Heart left ventricle (tissue), 16 donors: Measurements from ENCODE around the gene MAP1LC3B. TPM values are rescaled to one million over a fixed set of nuclear protein-coding genes. Genes with fewer than 3 reads are reported as not detected.

Experiments
- ATAC-seq, 4 donors: fragments of 200-7000 bp; cut with Tn5 transposase; one replicate each; pipeline ENCODE4 v1.9.1; 2020 to 2022; ENCODE audit warnings: moderate library complexity in 4 of 4, mild to moderate bottlenecking in 3 of 4, moderate number of reproducible peaks in 1 of 4
- DNase-seq, 5 donors: peaks; one replicate each; pipeline ENCODE4 v3.0.0-alpha.2; 2020
- H3K27ac ChIP-seq, 12 donors: fragments of 200-600 bp; sonication (generic) in 4 of 12; one replicate each; pipeline versions ENCODE4 v1.5.0 to v1.8.0; 2016 to 2022; ENCODE audit warnings: mild to moderate bottlenecking in 2 of 12
- H3K27me3 ChIP-seq, 9 donors: fragments of 200-600 bp; sonication (generic) in 2 of 9; one replicate each; pipeline versions ENCODE4 v1.5.1 to v1.8.0; 2016 to 2022; ENCODE audit warnings: mild to moderate bottlenecking in 3 of 9
- H3K36me3 ChIP-seq, 9 donors: fragments of 200-600 bp; sonication (generic) in 2 of 9; one replicate each; pipeline versions ENCODE4 v1.5.0 to v1.8.0; 2018 to 2022; ENCODE audit warnings: mild to moderate bottlenecking in 2 of 9
- H3K4me1 ChIP-seq, 12 donors: fragments of 200-600 bp; sonication (generic) in 4 of 12; one replicate each; pipeline versions ENCODE4 v1.5.0 to v1.8.0; 2016 to 2022; ENCODE audit warnings: mild to moderate bottlenecking in 3 of 12
- H3K4me3 ChIP-seq, 12 donors: fragments of 200-600 bp; sonication (generic) in 4 of 12; one replicate each; pipeline versions ENCODE4 v1.5.0 to v1.8.0; 2017 to 2022; ENCODE audit warnings: mild to moderate bottlenecking in 9 of 12, moderate library complexity in 4 of 12
- H3K9me3 ChIP-seq, 12 donors: fragments of 200-600 bp; sonication (generic) in 4 of 12; one replicate each; pipeline versions ENCODE4 v1.5.0 to v1.8.0; 2016 to 2022; ENCODE audit warnings: mild to moderate bottlenecking in 1 of 12
- POLR2A ChIP-seq, 2 donors: fragments of 450-650 bp; IDR thresholded peaks; one replicate each; pipeline ENCODE4 v1.6.1; 2017; ENCODE audit warnings: antibody characterized with exemption in 2 of 2, mild to moderate bottlenecking in 2 of 2, moderate library complexity in 2 of 2
- WGBS, 4 donors: extraction: QIAGEN DNeasy Blood & Tissue Kit in 2 of 4; methylation state at CpG; one replicate each; pipeline versions ENCODE4 v1.1.5 to v1.1.7; 2013 to 2018; 5-methylcytosine and 5-hydroxymethylcytosine counted together
- intact Hi-C, 10 donors: fragments of 100-400 bp; cut with DNase I; formaldehyde crosslinking; loops; one replicate each; pipeline versions ENCODE4 v1.11.1 to v1.14.2; 2022
- polyA plus RNA-seq, 2 donors: library from polyadenylated mRNA; stranded (reverse); fragments of 200-250 nt; gene quantifications; one replicate each; pipeline ENCODE4 v1.2.3, GENCODE V29; 2013
- total RNA-seq, 9 donors: library from RNA; depleted of rRNA in 2 of 9; stranded (reverse); fragments of >200 nt in 2 of 9; fragmentation: NEBNext Ultra II Directional in 3 of 9; extraction: Animal tissue kit (Norgen Biotek cat#: 25700) in 3 of 9; gene quantifications; one replicate each; pipeline versions ENCODE4 v1.1.0 to v1.2.4, GENCODE V29; 2016 to 2023
- TF ChIP-seq, protein P1 (sequence below), 12 donors: fragments of 200-600 bp; sonication (generic) in 4 of 12; IDR thresholded peaks; one replicate each; pipeline versions ENCODE4 v1.5.0 to v1.8.0; 2018 to 2022; ENCODE audit warnings: antibody characterized with exemption in 12 of 12, mild to moderate bottlenecking in 5 of 12
- donor health status: ischemic (EF 13 %, LVEDD 7.1; RV severe dilation, severe dysfunction).
- donor health status: healthy with polysubstance abuse.
- donor health status: DM: no; HTN: yes; CAD: no.
- donor health status: DM: no; HTN: no; CAD: no.
- donor health status: ischemic (EF 25% LVEDD 6.9; RV normal size, moderate dysfunction).
- donor health status: ischemic (EF 25% LVEDD 5.7; RV mildly dilated, moderate dysfunction).
- donor health status: healthy.
- donor health status: DM: yes; HTN: yes; CAD: no.
- donor health status: ischemic (EF 35%, LVEDD 5.7; RV mildly dilated, moderate dysfunction).
- donor health status: nonischemic (EF 11% LVEDD 7.7; RV severe dilation, severe dysfunction).
- donor health status: DM: yes; HTN: yes; CAD: no.
- donor health status: PGD.
- donor health status: ischemic (EF 29% LVEDD 5.4; RV normal size, mild dysfunction).
- donor health status: nonischemic (EF 23%, LVEDD 6.1; RV moderate dilation, normal function).

MAP1LC3B gene
- total and polyA plus RNA-seq, 11 donors, result 70.7 to 263 (median 116) TPM

DNA sequence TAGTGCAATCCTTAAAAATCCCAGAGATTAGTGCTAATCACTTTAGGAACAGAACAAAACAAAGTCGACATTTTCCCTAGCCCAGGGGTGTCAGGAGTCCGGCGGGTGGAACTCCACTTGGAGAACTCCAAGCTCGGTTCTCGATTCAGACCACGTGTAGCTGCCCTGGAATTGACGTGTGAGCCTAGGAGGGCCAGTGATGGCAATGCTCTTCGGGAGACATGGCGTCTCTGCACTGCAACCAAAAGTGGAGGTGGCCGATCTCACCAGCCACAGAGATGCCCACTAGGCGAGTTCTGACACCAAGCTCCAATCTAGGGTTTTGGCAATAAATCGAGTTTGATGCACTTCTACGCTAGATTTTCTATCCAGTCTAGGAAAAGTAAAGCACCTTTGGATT is 17.6 kb downstream of the MAP1LC3B start:
- TF ChIP-seq, protein P1, sequence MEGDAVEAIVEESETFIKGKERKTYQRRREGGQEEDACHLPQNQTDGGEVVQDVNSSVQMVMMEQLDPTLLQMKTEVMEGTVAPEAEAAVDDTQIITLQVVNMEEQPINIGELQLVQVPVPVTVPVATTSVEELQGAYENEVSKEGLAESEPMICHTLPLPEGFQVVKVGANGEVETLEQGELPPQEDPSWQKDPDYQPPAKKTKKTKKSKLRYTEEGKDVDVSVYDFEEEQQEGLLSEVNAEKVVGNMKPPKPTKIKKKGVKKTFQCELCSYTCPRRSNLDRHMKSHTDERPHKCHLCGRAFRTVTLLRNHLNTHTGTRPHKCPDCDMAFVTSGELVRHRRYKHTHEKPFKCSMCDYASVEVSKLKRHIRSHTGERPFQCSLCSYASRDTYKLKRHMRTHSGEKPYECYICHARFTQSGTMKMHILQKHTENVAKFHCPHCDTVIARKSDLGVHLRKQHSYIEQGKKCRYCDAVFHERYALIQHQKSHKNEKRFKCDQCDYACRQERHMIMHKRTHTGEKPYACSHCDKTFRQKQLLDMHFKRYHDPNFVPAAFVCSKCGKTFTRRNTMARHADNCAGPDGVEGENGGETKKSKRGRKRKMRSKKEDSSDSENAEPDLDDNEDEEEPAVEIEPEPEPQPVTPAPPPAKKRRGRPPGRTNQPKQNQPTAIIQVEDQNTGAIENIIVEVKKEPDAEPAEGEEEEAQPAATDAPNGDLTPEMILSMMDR (IDR thresholded peaks at IDR 0.05), result no peak
- TF ChIP-seq POLR2A (IDR thresholded peaks at IDR 0.05), result no peak

DNA sequence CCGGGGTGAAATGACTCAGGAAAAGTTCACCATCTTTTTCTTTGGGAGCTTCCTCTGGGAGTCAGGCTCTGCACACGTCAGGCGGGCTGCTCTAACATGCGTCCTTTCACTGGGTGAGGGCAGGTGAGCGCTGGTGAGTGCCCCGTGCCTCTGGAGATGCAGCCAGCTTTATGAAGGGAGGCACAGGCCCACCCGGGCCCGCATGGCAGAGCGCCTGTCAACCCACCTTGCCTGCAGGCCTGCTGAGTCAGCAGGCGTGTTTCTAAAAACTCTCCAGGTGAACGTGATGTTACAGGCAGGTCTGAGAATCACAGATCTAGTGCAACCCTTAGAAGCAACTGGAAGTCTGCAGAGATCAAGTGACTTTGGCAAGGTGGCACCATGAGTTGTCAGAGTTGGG is 18.4 kb downstream of the MAP1LC3B start:
- H3K4me1 ChIP-seq, result peaks cover 0 to 21% (median 0%) of the 10 kb centered on the region in 12 donors
- intact Hi-C loops, result loop anchor here in 6 of 10 donors (5.0 to 10.0 kb wide), 7 partner anchors 84 to 227 kb away; partner anchors contain the start of gene ZCCHC14 (in 1 of the 6)
- no peak overlapping the region for H3K27ac ChIP-seq
- 88 to 94% (median 92%) methylated on average over 7 to 11 of the region's 11 CpGs for WGBS, 4 donors
- DNase-seq (no peak), ATAC-seq (no peak)
- no peaks in the 10 kb centered on the region for H3K27me3 ChIP-seq
- TF ChIP-seq, protein P1 (IDR thresholded peaks at IDR 0.05), result no peak
- no peak for TF ChIP-seq POLR2A (IDR thresholded peaks at IDR 0.05)
- peaks cover 0 to 100% (median 94%) of the 10 kb centered on the region in 9 donors for H3K36me3 ChIP-seq
- H3K9me3 ChIP-seq, result no peaks in the 10 kb centered on the region
- no peak overlapping the region for H3K4me3 ChIP-seq

More for the DNA sequence above, 17.6 kb downstream of the MAP1LC3B start:
- no peak for DNase-seq
- Histone ChIP-seq H3K4me1 (peaks cover 0 to 21% (median 0%) of the 10 kb centered on the region in 12 donors), H3K9me3 (no peaks in the 10 kb centered on the region), H3K4me3 (no peak overlapping the region), H3K36me3 (peaks cover 0 to 100% (median 94%) of the 10 kb centered on the region in 9 donors), H3K27ac (no peak overlapping the region), H3K27me3 (no peaks in the 10 kb centered on the region)
- intact Hi-C loops, result loop anchor here in 6 of 10 donors (5.0 to 10.0 kb wide), 7 partner anchors 85 to 228 kb away; partner anchors contain the start of gene ZCCHC14 (in 1 of the 6)
- WGBS, 4 donors, result 91 to 95% (median 93%) methylated on average over 13 of the region's 13 CpGs
- no peak for ATAC-seq

DNA sequence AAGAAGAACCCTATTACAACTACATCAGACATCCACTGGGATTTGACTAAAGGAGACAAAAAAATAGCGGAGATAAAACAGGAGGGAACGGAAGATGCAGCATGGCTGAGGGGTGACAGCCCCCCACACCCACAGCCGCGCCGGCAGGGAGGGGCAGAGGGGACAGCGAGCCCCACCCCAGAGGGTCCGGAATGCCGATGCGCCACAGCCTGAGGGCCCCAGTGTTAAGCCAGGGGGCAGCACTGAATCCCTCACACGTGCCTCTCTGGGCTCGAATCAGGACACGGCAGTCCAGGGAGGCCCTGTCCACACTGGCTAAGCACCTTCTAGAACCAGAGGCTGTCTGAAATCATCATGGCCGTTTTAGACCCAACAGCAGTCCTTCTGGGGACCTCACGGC is 18.8 kb downstream of the MAP1LC3B start:
- no peak overlapping the region for H3K27ac ChIP-seq
- DNase-seq (no peak), ATAC-seq (no peak)
- 86 to 89% (median 87%) methylated on average over 12 to 14 of the region's 14 CpGs for WGBS, 4 donors
- no peaks in the 10 kb centered on the region for H3K9me3 ChIP-seq
- TF ChIP-seq, protein P1 (IDR thresholded peaks at IDR 0.05), result peak in 1 of 12 donors; percentile 3
- no peak for TF ChIP-seq POLR2A (IDR thresholded peaks at IDR 0.05)
- H3K36me3 ChIP-seq, result peaks cover 0 to 100% (median 93%) of the 10 kb centered on the region in 9 donors
- intact Hi-C loops, result loop anchor here in 6 of 10 donors (5.0 to 10.0 kb wide), 7 partner anchors 84 to 226 kb away; partner anchors contain the start of gene ZCCHC14 (in 1 of the 6)
- H3K27me3 ChIP-seq, result no peaks in the 10 kb centered on the region
- H3K4me1 ChIP-seq, result peaks cover 0 to 21% (median 0%) of the 10 kb centered on the region in 12 donors
- no peak overlapping the region for H3K4me3 ChIP-seq

DNA sequence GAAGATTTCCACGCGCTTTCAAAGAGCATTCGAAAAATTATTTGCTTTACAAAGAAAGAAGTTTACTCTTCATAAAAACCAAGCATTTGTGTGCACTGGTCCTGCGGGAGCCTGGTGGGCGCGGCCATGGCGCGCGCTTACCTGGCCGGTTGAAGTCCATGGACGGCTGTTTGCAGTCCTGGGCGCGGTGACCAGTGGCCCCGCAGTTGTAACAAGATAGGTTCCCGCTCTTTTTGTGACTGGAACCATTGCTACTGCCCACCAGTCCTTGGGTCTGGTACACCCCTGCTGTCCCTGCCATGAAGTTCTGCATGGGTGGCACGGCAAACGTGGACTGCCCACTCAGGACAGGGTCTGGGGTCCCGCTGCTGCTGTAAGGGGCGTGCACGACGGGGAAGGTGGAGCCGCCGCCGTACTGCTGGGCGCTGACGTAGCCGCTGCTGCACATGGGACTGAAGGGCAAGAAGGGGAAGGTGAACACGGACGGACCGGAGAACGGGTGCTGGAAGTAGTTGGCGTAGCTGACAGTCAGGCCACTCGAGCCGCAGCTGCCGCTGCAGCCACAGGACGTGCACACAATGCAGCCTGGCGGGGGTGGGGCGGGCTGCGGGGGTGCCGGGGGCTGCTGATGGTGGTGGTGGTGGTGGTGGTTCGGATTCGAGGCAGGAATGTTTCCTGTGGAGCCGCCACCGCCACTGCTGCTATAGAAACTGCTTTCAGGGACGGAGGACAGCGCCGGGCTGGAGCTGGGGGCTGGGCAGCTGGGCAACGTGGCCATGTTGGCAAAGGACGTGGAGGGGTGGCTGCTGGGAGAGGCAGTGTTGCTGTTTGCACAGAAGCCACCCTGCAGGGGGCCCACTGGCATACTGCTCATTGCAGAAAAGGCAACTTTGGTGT is 19.5 kb downstream of the MAP1LC3B start:
- peaks cover 0 to 21% (median 0%) of the 10 kb centered on the region in 12 donors for H3K4me1 ChIP-seq
- H3K27ac ChIP-seq, result no peak overlapping the region
- intact Hi-C loops, result loop anchor here in 6 of 10 donors (5.0 to 10.0 kb wide), 7 partner anchors 83 to 226 kb away; partner anchors contain the start of gene ZCCHC14 (in 1 of the 6)
- no peak overlapping the region for H3K4me3 ChIP-seq
- DNase-seq (no peak), ATAC-seq (no peak)
- H3K9me3 ChIP-seq, result no peaks in the 10 kb centered on the region
- WGBS, 4 donors, result 94 to 95% (median 95%) methylated on average over 46 to 49 of the region's 49 CpGs
- TF ChIP-seq, protein P1 (IDR thresholded peaks at IDR 0.05), result no peak
- no peak for TF ChIP-seq POLR2A (IDR thresholded peaks at IDR 0.05)
- H3K27me3 ChIP-seq, result no peaks in the 10 kb centered on the region
- peaks cover 0 to 100% (median 94%) of the 10 kb centered on the region in 9 donors for H3K36me3 ChIP-seq
